Rectal smooth muscle tissue (tissue), 1 donor: ENCODE measurements around the gene ADA.

Experiments
- H3K27ac ChIP-seq: one replicate; pipeline ENCODE4 v1.7.0; 2013; ENCODE audit warnings: low read depth, low read length, inconsistent platforms
- H3K27me3 ChIP-seq: one replicate; pipeline ENCODE4 v1.7.0; 2013; ENCODE audit warnings: low read length; ENCODE audit not compliant: control insufficient read depth, insufficient read depth
- H3K36me3 ChIP-seq: one replicate; pipeline ENCODE4 v1.7.0; 2013; ENCODE audit warnings: low read length; ENCODE audit not compliant: control insufficient read depth, insufficient read depth
- H3K4me1 ChIP-seq: one replicate; pipeline ENCODE4 v1.7.0; 2013; ENCODE audit warnings: low read length; ENCODE audit not compliant: control insufficient read depth, insufficient read depth
- H3K4me3 ChIP-seq: one replicate; pipeline ENCODE4 v1.7.0; 2013; ENCODE audit warnings: low read length
- H3K9ac ChIP-seq: one replicate; pipeline ENCODE4 v1.7.0; 2013; ENCODE audit warnings: low read length

ADA gene

DNA sequence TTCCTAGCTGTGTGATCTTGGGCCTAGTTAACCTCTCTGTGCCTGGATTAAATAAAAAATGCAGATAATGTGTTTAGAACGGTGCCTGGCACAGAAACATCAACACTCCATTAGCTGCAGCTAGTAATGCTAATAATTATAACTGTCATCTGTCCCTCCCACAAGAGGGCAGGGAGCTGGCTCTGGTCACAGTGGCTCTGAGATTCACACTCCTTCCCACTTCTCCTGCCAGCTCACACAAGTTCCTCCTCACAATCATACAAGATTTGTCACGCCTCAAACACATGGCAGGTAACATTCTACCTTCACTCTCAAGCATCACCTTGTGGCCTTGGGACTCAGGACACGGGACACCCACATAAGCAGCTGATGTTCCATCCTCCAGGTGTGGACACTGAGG is 2.4 kb downstream of the ADA start:
- Histone ChIP-seq H3K4me1 (peaks cover 6% of the 10 kb centered on the region), H3K36me3 (no peaks in the 10 kb centered on the region), H3K9ac (no peak overlapping the region), H3K27ac (no peak overlapping the region), H3K4me3 (no peak overlapping the region), H3K27me3 (no peaks in the 10 kb centered on the region)

GRCh38 chr20:44648579-44648978 is 2.9 kb downstream of the ADA start:
- Histone ChIP-seq H3K4me3 (no peak overlapping the region), H3K9ac (no peak overlapping the region), H3K27ac (no peak overlapping the region), H3K27me3 (no peaks in the 10 kb centered on the region), H3K4me1 (peaks cover 6% of the 10 kb centered on the region), H3K36me3 (no peaks in the 10 kb centered on the region)

DNA sequence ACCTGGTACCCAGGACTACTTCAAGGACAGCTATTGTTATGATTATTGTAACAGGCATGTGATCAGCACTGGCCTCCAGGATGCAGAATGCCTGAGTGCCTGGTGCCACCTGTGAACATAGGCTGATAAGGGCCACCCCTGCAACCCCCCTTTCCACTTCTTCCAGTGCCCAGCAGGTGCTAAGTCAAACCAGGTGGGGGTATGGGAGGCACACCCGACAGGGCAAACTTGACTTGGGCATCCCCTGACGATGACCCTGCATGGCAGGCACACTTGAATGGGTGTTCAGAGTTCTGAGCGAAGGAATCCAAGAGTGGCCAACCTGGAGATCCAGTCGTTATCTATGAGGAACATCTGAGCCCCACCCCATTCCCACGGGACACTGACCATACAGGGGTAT is 3.4 kb downstream of the ADA start:
- H3K27me3 ChIP-seq, result no peaks in the 10 kb centered on the region
- no peak overlapping the region for H3K4me3 ChIP-seq
- no peak overlapping the region for H3K9ac ChIP-seq
- H3K27ac ChIP-seq, result no peak overlapping the region
- H3K4me1 ChIP-seq, result peaks cover 6% of the 10 kb centered on the region
- no peaks in the 10 kb centered on the region for H3K36me3 ChIP-seq

- Histone ChIP-seq H3K27me3 (no peaks in the 10 kb centered on the region), H3K4me1 (peaks cover 14% of the 10 kb centered on the region), H3K36me3 (no peaks in the 10 kb centered on the region), H3K27ac (no peak overlapping the region), H3K9ac (no peak overlapping the region), H3K4me3 (no peak overlapping the region)
Observed at GRCh38 chr20:44646641-44647274, 4.7 kb downstream of the ADA start.

- Histone ChIP-seq H3K4me1 (peaks cover 13% of the 10 kb centered on the region), H3K27ac (no peak overlapping the region), H3K9ac (no peak overlapping the region), H3K27me3 (no peaks in the 10 kb centered on the region), H3K36me3 (no peaks in the 10 kb centered on the region), H3K4me3 (no peak overlapping the region)
Observed at GRCh38 chr20:44646023-44646640, 5.4 kb downstream of the ADA start.

- Histone ChIP-seq H3K36me3 (no peaks in the 10 kb centered on the region), H3K4me1 (peaks cover 8% of the 10 kb centered on the region), H3K9ac (no peak overlapping the region), H3K4me3 (no peak overlapping the region), H3K27me3 (no peaks in the 10 kb centered on the region), H3K27ac (no peak overlapping the region)
Observed at GRCh38 chr20:44644667-44645131, 6.8 kb downstream of the ADA start.

GRCh38 chr20:44644230-44644617 is 7.3 kb downstream of the ADA start:
- H3K27me3 ChIP-seq, result no peaks in the 10 kb centered on the region
- peak overlapping the region; percentile 15 for H3K27ac ChIP-seq
- no peaks in the 10 kb centered on the region for H3K36me3 ChIP-seq
- no peak overlapping the region for H3K4me3 ChIP-seq
- peaks cover 8% of the 10 kb centered on the region for H3K4me1 ChIP-seq
- no peak overlapping the region for H3K9ac ChIP-seq

DNA sequence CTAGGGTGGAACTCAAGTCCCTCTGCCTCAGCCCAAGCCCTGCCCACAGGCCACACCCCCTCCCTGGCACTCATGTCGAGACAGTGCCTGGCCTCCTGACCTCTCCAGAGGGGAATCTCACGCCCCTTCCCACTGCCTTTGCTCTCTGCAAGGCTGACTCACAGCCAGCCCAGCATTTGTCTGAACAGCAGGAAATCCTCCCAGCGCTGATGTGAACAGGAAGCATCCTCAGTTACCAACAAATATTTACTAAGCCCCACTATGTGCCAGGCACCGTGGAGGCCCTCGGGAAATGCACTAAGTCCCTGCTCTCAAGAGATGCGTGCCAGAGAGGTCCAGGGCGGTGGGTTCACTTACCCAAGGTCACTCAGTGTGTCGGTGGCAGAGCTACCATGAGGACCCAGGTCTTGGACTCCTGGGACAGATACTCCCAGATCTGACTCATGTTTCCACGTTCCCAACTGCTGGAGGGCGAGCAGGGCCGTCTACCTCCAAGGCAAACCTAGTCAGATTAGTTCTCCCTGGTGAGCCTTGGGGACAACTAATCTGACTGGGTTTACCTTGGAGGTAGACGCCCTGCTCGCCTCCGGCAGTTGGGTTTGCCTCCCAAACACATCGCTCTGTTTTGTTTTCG is 7.8 kb downstream of the ADA start:
- Histone ChIP-seq H3K4me1 (peaks cover 8% of the 10 kb centered on the region), H3K27me3 (no peaks in the 10 kb centered on the region), H3K36me3 (no peaks in the 10 kb centered on the region), H3K4me3 (no peak overlapping the region), H3K27ac (peak overlapping the region; percentile 15), H3K9ac (no peak overlapping the region)

DNA sequence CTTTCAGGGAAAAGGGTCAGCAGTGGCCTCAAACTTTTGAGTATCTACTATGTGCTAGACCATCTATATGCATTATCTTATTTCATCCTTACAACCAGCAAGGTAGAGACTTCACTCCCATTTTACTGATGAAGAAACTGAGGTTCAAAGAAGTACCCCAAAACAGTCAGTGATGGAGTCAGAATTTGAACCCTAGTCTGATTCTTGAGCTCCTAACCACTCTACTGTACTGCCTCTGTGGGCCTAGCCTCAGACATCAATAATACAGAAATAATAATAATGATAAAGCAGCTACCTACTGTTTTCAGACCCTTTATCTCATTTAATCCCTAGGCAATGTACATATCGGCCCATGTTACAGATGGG is 8.4 kb downstream of the ADA start:
- Histone ChIP-seq H3K27me3 (no peaks in the 10 kb centered on the region), H3K4me3 (no peak overlapping the region), H3K27ac (peak overlapping the region; percentile 64), H3K4me1 (peaks cover 8% of the 10 kb centered on the region), H3K9ac (no peak overlapping the region), H3K36me3 (no peaks in the 10 kb centered on the region)

DNA sequence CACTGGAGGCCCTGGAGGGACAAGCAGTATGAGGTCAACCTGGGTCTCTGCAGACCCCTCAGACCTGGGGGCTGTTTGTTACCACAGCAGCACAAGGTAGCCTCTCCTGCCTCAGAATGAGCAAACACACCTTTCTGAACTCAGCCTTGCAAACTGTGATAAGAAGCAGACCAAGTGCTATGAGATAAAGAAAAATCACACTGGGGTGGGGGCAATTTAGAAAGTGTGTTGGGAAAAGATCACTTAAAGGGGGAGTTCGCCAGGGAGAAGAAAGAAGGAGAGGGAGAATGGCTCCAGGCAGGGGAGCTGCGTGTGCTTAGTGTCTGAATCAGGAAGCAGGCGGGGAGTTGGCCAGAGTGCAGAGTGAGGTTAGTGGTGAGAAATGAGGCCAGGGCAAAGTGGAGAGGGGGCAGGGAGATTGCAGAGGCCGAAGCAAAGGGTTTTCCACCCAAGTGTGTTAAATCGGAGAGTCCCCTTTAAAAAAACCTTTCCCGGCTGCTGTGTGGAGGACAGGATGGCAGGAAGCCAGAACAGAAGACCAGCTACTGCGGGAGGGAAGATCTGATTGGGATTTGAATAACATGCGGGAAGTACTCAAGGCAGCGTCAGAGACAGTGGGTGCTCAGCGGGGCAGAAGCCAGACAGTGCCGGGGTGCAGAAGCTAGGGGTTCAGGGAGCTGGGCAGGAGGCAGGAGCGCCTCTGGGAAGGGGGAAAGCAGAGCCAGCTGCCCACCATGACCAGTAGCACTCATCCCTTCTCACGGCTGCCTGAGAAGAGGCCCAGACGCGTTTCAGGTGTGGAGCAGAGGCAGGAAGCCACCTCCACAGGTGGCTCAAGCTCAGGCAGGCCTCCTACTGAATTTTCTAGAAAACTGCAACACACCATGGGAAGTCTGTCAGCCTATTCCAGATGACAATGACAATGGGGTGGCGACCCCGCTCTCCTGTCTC is 9.0 kb downstream of the ADA start:
- Histone ChIP-seq H3K9ac (no peak overlapping the region), H3K36me3 (no peaks in the 10 kb centered on the region), H3K4me1 (peaks cover 8% of the 10 kb centered on the region), H3K27ac (peak overlapping the region; percentile 64), H3K27me3 (no peaks in the 10 kb centered on the region), H3K4me3 (peak overlapping the region; percentile 44)

GRCh38 chr20:44641325-44641724 is 10.2 kb downstream of the ADA start:
- H3K4me3 ChIP-seq, result no peak overlapping the region
- no peak overlapping the region for H3K27ac ChIP-seq
- H3K27me3 ChIP-seq, result no peaks in the 10 kb centered on the region
- peaks cover 8% of the 10 kb centered on the region for H3K4me1 ChIP-seq
- H3K36me3 ChIP-seq, result no peaks in the 10 kb centered on the region
- H3K9ac ChIP-seq, result no peak overlapping the region

DNA sequence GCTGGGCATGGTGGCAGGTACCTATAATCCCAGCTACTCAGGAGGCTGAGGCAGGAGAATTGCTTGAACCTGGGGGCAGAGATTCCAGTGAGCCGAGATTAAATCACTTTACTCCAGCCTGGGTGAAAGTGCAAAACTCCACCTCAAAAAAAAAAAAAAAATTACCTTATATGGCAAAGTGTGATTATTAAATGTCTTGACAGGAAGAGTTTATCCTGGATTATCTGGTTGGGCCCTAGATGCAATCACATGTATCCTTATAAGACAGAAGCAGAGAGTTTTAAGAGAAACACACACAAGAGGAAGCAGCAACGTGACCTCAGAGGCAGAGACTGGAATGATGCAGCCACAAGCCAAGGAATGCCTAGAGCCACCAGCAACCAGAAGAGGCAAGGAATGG is 11.0 kb downstream of the ADA start:
- Histone ChIP-seq H3K9ac (no peak overlapping the region), H3K27ac (no peak overlapping the region), H3K27me3 (no peaks in the 10 kb centered on the region), H3K36me3 (no peaks in the 10 kb centered on the region), H3K4me1 (peaks cover 8% of the 10 kb centered on the region), H3K4me3 (no peak overlapping the region)
